Naive thymus-derived CD4-positive, alpha-beta T cell (primary cell): ENCODE measurements around the gene CPPED1. TPM values are rescaled to one million over a fixed set of nuclear protein-coding genes. Genes with fewer than 3 reads are reported as not detected.

ENCODE experiments used
- ATAC-seq: fragments of 150-1000 bp; cut with Tn5 transposase; 2 replicates; pipeline ENCODE4 v1.10.0; 2021; ENCODE audit warnings: mild to moderate bottlenecking, moderate library complexity
- CTCF ChIA-PET: fragments of 350-600 bp; sonication (Branson Sonifier 250); formaldehyde crosslinking; loops from one replicate; lab custom pipeline; 2021; ENCODE audit warnings: antibody characterized with exemption; lab: Charles Lee
- POLR2A ChIA-PET: fragments of 350-600 bp; sonication (Branson Sonifier 250); formaldehyde crosslinking; loops from one replicate; lab custom pipeline; 2021; ENCODE audit warnings: antibody characterized with exemption, inconsistent platforms; lab: Charles Lee
- DNase-seq, 9 donors: peaks; one replicate each; pipeline versions ENCODE4 v3.0.0 to v3.0.0-alpha.2; 2020 to 2022; ENCODE audit warnings: mixed read lengths in 1 of 9
- H3K27ac ChIP-seq: one replicate; pipeline ENCODE4 v1.7.0; 2013; ENCODE audit warnings: mild to moderate bottlenecking, low read depth, low read length, moderate library complexity
- H3K27me3 ChIP-seq, 2 donors: one replicate each; pipeline ENCODE4 v1.7.0; 2013; ENCODE audit warnings: low read length in 2 of 2, mild to moderate bottlenecking in 2 of 2, moderate library complexity in 2 of 2; ENCODE audit not compliant: control insufficient read depth in 2 of 2, insufficient read depth in 2 of 2
- H3K36me3 ChIP-seq, 3 experiments: 1 replicate in 2 of 3; 2 replicates in 1 of 3; pipeline ENCODE4 v1.7.0; 2013; ENCODE audit warnings: low read length in 3 of 3, mild to moderate bottlenecking in 3 of 3, moderate library complexity in 1 of 3; ENCODE audit not compliant: insufficient read depth in 3 of 3, control insufficient read depth in 2 of 3
- H3K4me1 ChIP-seq, 2 donors: one replicate each; pipeline ENCODE4 v1.7.0; 2013; ENCODE audit warnings: low read length in 2 of 2, mild to moderate bottlenecking in 2 of 2, moderate library complexity in 1 of 2; ENCODE audit not compliant: control insufficient read depth in 2 of 2, insufficient read depth in 2 of 2
- H3K4me3 ChIP-seq: 2 replicates; pipeline ENCODE4 v1.7.0; 2013; ENCODE audit warnings: mild to moderate bottlenecking, low read length
- H3K9me3 ChIP-seq, 3 experiments: 1 replicate in 2 of 3; 2 replicates in 1 of 3; pipeline ENCODE4 v1.7.0; 2013; ENCODE audit warnings: low read length in 3 of 3; ENCODE audit not compliant: control insufficient read depth in 2 of 3
- H3K27ac Mint-ChIP-seq, 9 donors: one replicate each; pipeline ENCODE4 v1.8.0; 2020 to 2022; ENCODE audit warnings: mixed read lengths in 9 of 9, mild to moderate bottlenecking in 8 of 9, moderate library complexity in 5 of 9, inconsistent platforms in 2 of 9
- H3K27me3 Mint-ChIP-seq, 5 donors: one replicate each; pipeline ENCODE4 v1.8.0; 2021 to 2022; ENCODE audit warnings: mixed read lengths in 5 of 5, mild to moderate bottlenecking in 1 of 5
- H3K36me3 Mint-ChIP-seq, 5 donors: one replicate each; pipeline ENCODE4 v1.8.0; 2020 to 2022; ENCODE audit warnings: mixed read lengths in 5 of 5, mild to moderate bottlenecking in 3 of 5, inconsistent platforms in 1 of 5
- H3K4me1 Mint-ChIP-seq, 7 donors: one replicate each; pipeline ENCODE4 v1.8.0; 2020 to 2022; ENCODE audit warnings: mixed read lengths in 7 of 7, mild to moderate bottlenecking in 3 of 7, inconsistent platforms in 1 of 7
- H3K4me3 Mint-ChIP-seq, 10 donors: one replicate each; pipeline ENCODE4 v1.8.0; 2020 to 2022; ENCODE audit warnings: mild to moderate bottlenecking in 10 of 10, mixed read lengths in 10 of 10, moderate library complexity in 6 of 10, inconsistent platforms in 2 of 10
- H3K9me3 Mint-ChIP-seq, 11 donors: one replicate each; pipeline ENCODE4 v1.8.0; 2020 to 2022; ENCODE audit warnings: mixed read lengths in 11 of 11, mild to moderate bottlenecking in 4 of 11, inconsistent platforms in 1 of 11, moderate library complexity in 1 of 11
- intact Hi-C, 2 donors: fragments of 100-400 bp; cut with micrococcal nuclease; formaldehyde crosslinking; loops; one replicate each; pipeline ENCODE4 v1.15.1; 2023
- polyA plus RNA-seq, 2 donors: library from polyadenylated mRNA; unstranded; fragments of 300-500 nt; fragmentation: Illumina TruSeq; gene quantifications; one replicate each; pipeline ENCODE4 v1.2.3, GENCODE V29; 2021
- total RNA-seq, 6 experiments: library from RNA in 5 of 6; stranded (reverse) in 5 of 6; gene quantifications; 1 replicate in 5 of 6; 2 replicates in 1 of 6; pipeline ENCODE4 v1.2.3 and lab custom pipeline; 2021 to 2026

Gene CPPED1
- total and polyA plus RNA-seq, 7 experiments from 2014 or later, result 2.4 to 56.5 (median 3.8) TPM

DNA sequence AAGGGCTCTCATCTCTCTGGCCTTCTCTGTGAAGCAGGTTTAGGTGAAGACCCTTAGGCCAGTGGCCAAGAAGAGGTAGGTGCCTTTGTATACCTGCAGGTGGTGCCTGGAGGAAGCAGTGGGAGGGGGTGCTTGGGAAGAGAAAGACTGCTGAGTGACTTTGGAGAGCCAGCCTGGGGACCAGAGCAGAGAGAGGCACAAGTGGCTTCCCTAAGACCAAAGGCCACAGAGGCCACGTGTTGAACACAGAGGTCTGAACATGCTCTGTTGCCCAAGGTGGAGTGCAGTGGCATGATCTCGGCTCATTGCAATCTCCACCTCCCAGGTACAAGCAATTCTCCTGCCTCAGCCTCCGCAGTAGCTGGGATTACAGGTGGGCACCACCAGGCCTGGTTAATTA, 103.5 kb downstream of the CPPED1 start:
- H3K27ac ChIP-seq, result no peak overlapping the region

GRCh38 chr16:12699161-12699560, 104.5 kb downstream of the CPPED1 start:
- DNase-seq, result no peak
- no peaks in the 10 kb centered on the region for H3K27me3 ChIP-seq
- Mint-ChIP-seq H3K27me3 (no peaks in the 10 kb centered on the region), H3K36me3 (peaks cover 3 to 48% (median 30%) of the 10 kb centered on the region in 5 donors), H3K9me3 (peaks cover 0 to 7% (median 0%) of the 10 kb centered on the region in 11 donors), H3K4me3 (no peak overlapping the region), H3K27ac (no peak overlapping the region), H3K4me1 (peaks cover 0 to 8% (median 0%) of the 10 kb centered on the region in 7 donors)
- H3K36me3 ChIP-seq, result no peaks in the 10 kb centered on the region
- intact Hi-C loops, result no loop called here
- POLR2A ChIA-PET, result no interaction called here
- H3K4me3 ChIP-seq, result no peak overlapping the region
- CTCF ChIA-PET, result no interaction called here
- H3K4me1 ChIP-seq, result no peaks in the 10 kb centered on the region
- no peak for ATAC-seq
- H3K9me3 ChIP-seq, result no peaks in the 10 kb centered on the region
- H3K27ac ChIP-seq, result no peak overlapping the region

More for the DNA sequence above, 103.5 kb downstream of the CPPED1 start:
- no peak overlapping the region for H3K4me3 ChIP-seq
- Mint-ChIP-seq H3K9me3 (peaks cover 0 to 7% (median 0%) of the 10 kb centered on the region in 11 donors), H3K4me1 (peaks cover 0 to 8% (median 0%) of the 10 kb centered on the region in 7 donors), H3K4me3 (no peak overlapping the region), H3K36me3 (peaks cover 3 to 47% (median 28%) of the 10 kb centered on the region in 5 donors), H3K27ac (no peak overlapping the region), H3K27me3 (no peaks in the 10 kb centered on the region)
- intact Hi-C loops, result no loop called here
- DNase-seq (no peak), ATAC-seq (no peak)
- H3K9me3 ChIP-seq, result no peaks in the 10 kb centered on the region
- ChIA-PET POLR2A (no interaction called here), CTCF (no interaction called here)
- no peaks in the 10 kb centered on the region for H3K36me3 ChIP-seq
- no peaks in the 10 kb centered on the region for H3K27me3 ChIP-seq
- no peaks in the 10 kb centered on the region for H3K4me1 ChIP-seq

DNA sequence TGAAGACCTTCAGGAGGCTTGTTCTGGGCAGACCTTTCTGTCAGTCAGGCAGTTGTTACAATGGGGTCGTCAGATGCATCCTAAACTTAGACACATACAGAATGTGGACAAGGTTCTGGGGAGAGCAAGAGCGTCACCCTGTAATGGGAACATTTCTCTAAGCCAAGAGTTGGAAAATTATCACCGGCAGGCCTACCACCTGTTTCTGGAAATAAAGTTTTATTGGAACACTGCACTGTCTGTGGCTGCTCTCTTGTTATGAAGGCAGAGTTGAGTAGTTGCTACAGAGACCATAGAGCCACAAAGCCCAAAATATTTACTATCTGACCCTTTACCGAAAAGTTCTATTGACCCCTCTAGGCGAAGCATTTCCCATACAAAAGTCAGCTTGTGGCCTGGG, 106.2 kb downstream of the CPPED1 start:
- no peaks in the 10 kb centered on the region for H3K27me3 ChIP-seq
- no peaks in the 10 kb centered on the region for H3K36me3 ChIP-seq
- peaks cover 0 to 7% (median 0%) of the 10 kb centered on the region in 11 donors for H3K9me3 Mint-ChIP-seq
- DNase-seq (no peak), ATAC-seq (no peak)
- H3K36me3 Mint-ChIP-seq, result peaks cover 4 to 37% (median 30%) of the 10 kb centered on the region in 5 donors
- H3K9me3 ChIP-seq, result no peaks in the 10 kb centered on the region
- H3K4me1 Mint-ChIP-seq, result peaks cover 0 to 8% (median 0%) of the 10 kb centered on the region in 7 donors
- no peaks in the 10 kb centered on the region for H3K27me3 Mint-ChIP-seq
- H3K4me3 ChIP-seq, result no peak overlapping the region
- POLR2A ChIA-PET, result no interaction called here
- no peak overlapping the region for H3K27ac ChIP-seq
- H3K4me3 Mint-ChIP-seq, result no peak overlapping the region
- intact Hi-C loops, result no loop called here
- CTCF ChIA-PET, result no interaction called here
- no peak overlapping the region for H3K27ac Mint-ChIP-seq
- H3K4me1 ChIP-seq, result no peaks in the 10 kb centered on the region

- ATAC-seq (no peak), DNase-seq (no peak)
- intact Hi-C loops, result no loop called here
- no peak overlapping the region for H3K27ac ChIP-seq
- POLR2A ChIA-PET, result no interaction called here
- H3K9me3 ChIP-seq, result no peaks in the 10 kb centered on the region
- H3K27me3 ChIP-seq, result no peaks in the 10 kb centered on the region
- H3K27me3 Mint-ChIP-seq, result no peaks in the 10 kb centered on the region
- peaks cover 0 to 7% (median 0%) of the 10 kb centered on the region in 11 donors for H3K9me3 Mint-ChIP-seq
- H3K27ac Mint-ChIP-seq, result no peak overlapping the region
- CTCF ChIA-PET, result no interaction called here
- H3K36me3 Mint-ChIP-seq, result peaks cover 4 to 36% (median 22%) of the 10 kb centered on the region in 5 donors
- H3K36me3 ChIP-seq, result no peaks in the 10 kb centered on the region
- H3K4me3 Mint-ChIP-seq, result no peak overlapping the region
- peaks cover 0 to 8% (median 2%) of the 10 kb centered on the region in 7 donors for H3K4me1 Mint-ChIP-seq
- no peak overlapping the region for H3K4me3 ChIP-seq
- H3K4me1 ChIP-seq, result no peaks in the 10 kb centered on the region
These were observed 108.2 kb downstream of the CPPED1 start for GRCh38 chr16:12695454-12695853.

DNA sequence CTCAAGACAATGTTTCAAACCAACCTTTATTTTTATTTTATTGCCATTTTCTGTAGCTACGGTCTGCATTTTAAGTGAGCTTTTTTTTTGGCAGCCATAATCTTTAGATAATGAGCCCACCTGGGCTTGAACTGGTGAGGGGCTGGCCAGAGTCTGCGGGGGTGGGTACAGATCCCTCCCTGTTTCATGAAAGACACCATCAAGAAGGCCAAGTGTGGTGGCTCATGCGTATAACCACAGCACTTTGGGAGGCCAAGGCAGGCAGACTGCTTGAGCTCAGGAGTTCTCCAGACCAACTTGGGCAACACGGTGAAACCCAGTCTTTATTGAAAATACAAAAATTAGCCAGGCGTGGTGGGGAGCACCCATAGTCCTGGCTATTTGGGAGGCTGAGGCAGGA, 113.7 kb downstream of the CPPED1 start:
- Histone ChIP-seq H3K4me3 (no peak overlapping the region), H3K27me3 (no peaks in the 10 kb centered on the region), H3K9me3 (no peaks in the 10 kb centered on the region), H3K4me1 (peaks cover 0 to 9% of the 10 kb centered on the region in 2 donors), H3K36me3 (no peaks in the 10 kb centered on the region), H3K27ac (no peak overlapping the region)
- peaks cover 6 to 23% (median 13%) of the 10 kb centered on the region in 7 donors for H3K4me1 Mint-ChIP-seq
- ATAC-seq (no peak), DNase-seq (no peak)
- no peak overlapping the region for H3K27ac Mint-ChIP-seq
- ChIA-PET POLR2A (no interaction called here), CTCF (no interaction called here)
- H3K4me3 Mint-ChIP-seq, result peak overlapping the region in 1 of 10 donors; percentile 18
- no peaks in the 10 kb centered on the region for H3K27me3 Mint-ChIP-seq
- intact Hi-C loops, result no loop called here
- H3K36me3 Mint-ChIP-seq, result peaks cover 0 to 15% (median 7%) of the 10 kb centered on the region in 5 donors
- peaks cover 0 to 4% (median 0%) of the 10 kb centered on the region in 11 donors for H3K9me3 Mint-ChIP-seq

GRCh38 chr16:12688951-12689850, 114.5 kb downstream of the CPPED1 start:
- ATAC-seq (no peak), DNase-seq (peak in 6 of 9 donors; percentile 6 to 55 (median 23))
- peaks cover 0 to 15% (median 4%) of the 10 kb centered on the region in 5 donors for H3K36me3 Mint-ChIP-seq
- no peak overlapping the region for H3K27ac ChIP-seq
- no peak overlapping the region for H3K4me3 ChIP-seq
- POLR2A ChIA-PET, result no interaction called here
- peak overlapping the region in 3 of 10 donors; percentile 14 to 25 (median 19) for H3K4me3 Mint-ChIP-seq
- H3K27ac Mint-ChIP-seq, result peak overlapping the region in 3 of 9 donors; percentile 18 to 31 (median 22)
- peaks cover 6 to 23% (median 13%) of the 10 kb centered on the region in 7 donors for H3K4me1 Mint-ChIP-seq
- H3K36me3 ChIP-seq, result no peaks in the 10 kb centered on the region
- H3K9me3 Mint-ChIP-seq, result peaks cover 0 to 4% (median 0%) of the 10 kb centered on the region in 11 donors
- no peaks in the 10 kb centered on the region for H3K27me3 Mint-ChIP-seq
- no peaks in the 10 kb centered on the region for H3K9me3 ChIP-seq
- CTCF ChIA-PET, result no interaction called here
- H3K27me3 ChIP-seq, result no peaks in the 10 kb centered on the region
- intact Hi-C loops, result no loop called here
- H3K4me1 ChIP-seq, result peaks cover 0 to 9% of the 10 kb centered on the region in 2 donors
